GM19438 (cell line): ENCODE measurements around the gene ATP6V1G1.

Experiments
- ATAC-seq: cut with Tn5 transposase; IDR thresholded peaks from one replicate; pipeline ENCODE4 v1.9.1; 2021; ENCODE audit warnings: low read depth; ENCODE audit not compliant: unreplicated experiment

Gene ATP6V1G1

DNA sequence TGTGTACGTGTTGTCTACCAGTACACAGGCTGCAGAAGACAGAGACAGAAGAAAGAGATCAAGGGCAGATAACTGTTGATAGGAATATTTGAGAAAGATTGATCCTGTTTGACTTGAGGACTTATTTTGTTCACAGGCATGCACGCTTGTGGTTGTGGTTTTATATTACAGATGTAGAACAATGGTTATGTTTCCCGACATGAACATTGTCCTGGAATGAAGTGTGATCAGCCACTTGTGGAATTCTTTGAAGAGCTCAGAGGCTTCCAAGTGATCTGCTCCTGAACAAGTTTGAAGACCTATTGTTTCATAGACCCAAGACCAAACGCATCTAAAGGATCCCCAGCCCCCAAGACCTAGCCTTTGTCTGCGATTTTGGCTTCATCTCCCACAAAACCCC lies 56.3 kb downstream of the ATP6V1G1 start:
- ATAC-seq = no peak
